HepG2 (cell line): Measurements from ENCODE around the gene CMTM5. TPM values are rescaled to one million over a fixed set of nuclear protein-coding genes. Genes with fewer than 3 reads are reported as not detected.
A peak's percentile ranks its signal among the peaks of the same experiment; 100 is the strongest.

ENCODE experiments used
- CHD2 ChIP-seq: IDR thresholded peaks from 2 replicates; pipeline ENCODE4 v1.6.1; 2011; ENCODE audit warnings: low read depth, low read length, improper control_type of control experiment
- ELF1 ChIP-seq: sonication (generic); formaldehyde crosslinking; IDR thresholded peaks from 2 replicates; pipeline ENCODE4 v1.4.0; 2020; ENCODE audit warnings: missing genetic modification reagents
- GABPB1 ChIP-seq: IDR thresholded peaks from 2 replicates; pipeline ENCODE4 v1.6.1; 2016; ENCODE audit warnings: mild to moderate bottlenecking, missing genetic modification reagents, moderate library complexity, missing compliant biosample characterization
- GPN1 ChIP-seq: sonication (generic); formaldehyde crosslinking; IDR thresholded peaks from 2 replicates; pipeline ENCODE4 v1.5.1; 2020; ENCODE audit warnings: missing genetic modification reagents, borderline replicate concordance
- POGZ ChIP-seq: sonication (generic); formaldehyde crosslinking; IDR thresholded peaks from 2 replicates; pipeline ENCODE4 v1.4.0; 2020; ENCODE audit warnings: mild to moderate bottlenecking, missing genetic modification reagents
- SATB2 ChIP-seq: sonication (generic); formaldehyde crosslinking; IDR thresholded peaks from 2 replicates; pipeline ENCODE4 v1.5.0; 2020; ENCODE audit warnings: missing genetic modification reagents
- SP2 ChIP-seq: sonication (generic); formaldehyde crosslinking; IDR thresholded peaks from 2 replicates; pipeline ENCODE4 v1.5.1; 2020; ENCODE audit warnings: mild to moderate bottlenecking, missing genetic modification reagents
- TBX2 ChIP-seq: sonication (generic); formaldehyde crosslinking; IDR thresholded peaks from 2 replicates; pipeline ENCODE4 v1.5.0; 2020; ENCODE audit warnings: missing genetic modification reagents, mild to moderate bottlenecking, borderline replicate concordance
- TEAD3 ChIP-seq: optimal IDR thresholded peaks from 2 replicates; pipeline ENCODE3; 2016; ENCODE audit warnings: borderline replicate concordance
- ZNF264 ChIP-seq: sonication (generic); formaldehyde crosslinking; IDR thresholded peaks from 2 replicates; pipeline ENCODE4 v1.4.0; 2020; ENCODE audit warnings: missing genetic modification reagents
- polyA plus RNA-seq, 8 experiments: library from polyadenylated mRNA; depleted of rRNA in 3 of 8; stranded (reverse) in 7 of 8; unstranded in 1 of 8; fragments of >200 nt; fragmentation: Illumina TruSeq in 4 of 8; extraction: Trizol in 4 of 8; gene quantifications; 2 replicates each; pipeline versions ENCODE4 v1.2.1 to v1.2.3, GENCODE V29; 2011 to 2016; ENCODE audit warnings: low read depth in 4 of 8, missing spikeins in 1 of 8, mixed read lengths in 1 of 8; ENCODE audit not compliant: insufficient read depth in 1 of 8
- total RNA-seq, 5 experiments: library from RNA; depleted of rRNA; stranded (reverse); fragments of >200 nt; fragmentation: Illumina TruSeq; extraction: Trizol; gene quantifications; 2 replicates each; pipeline ENCODE4 v1.2.3, GENCODE V29; 2016; ENCODE audit warnings: low read depth in 1 of 5
- TF ChIP-seq, protein P1 (sequence below): sonication (generic); formaldehyde crosslinking; IDR thresholded peaks from 2 replicates; pipeline ENCODE4 v1.4.0; 2020; ENCODE audit warnings: missing genetic modification reagents, mild to moderate bottlenecking, borderline replicate concordance
- TF ChIP-seq, protein P2 (sequence below): sonication (generic); formaldehyde crosslinking; IDR thresholded peaks from 2 replicates; pipeline ENCODE4 v1.5.0; 2020; ENCODE audit warnings: missing genetic modification reagents
- TF ChIP-seq, protein P3 (sequence below): sonication (generic); formaldehyde crosslinking; IDR thresholded peaks from 2 replicates; pipeline ENCODE4 v1.4.0; 2020; ENCODE audit warnings: missing genetic modification reagents, borderline replicate concordance
- TF ChIP-seq, protein P4 (sequence below): fragments of 450-650 bp; IDR thresholded peaks from 2 replicates; pipeline ENCODE4 v1.6.1; 2017
- TF ChIP-seq, protein P5 (sequence below): sonication (generic); formaldehyde crosslinking; IDR thresholded peaks from 2 replicates; pipeline ENCODE4 v1.4.0; 2020; ENCODE audit warnings: mild to moderate bottlenecking, low read depth, missing genetic modification reagents
- TF ChIP-seq, protein P6 (sequence below): sonication (generic); formaldehyde crosslinking; IDR thresholded peaks from 2 replicates; pipeline ENCODE4 v1.5.1; 2020; ENCODE audit warnings: missing genetic modification reagents, mild to moderate bottlenecking, borderline replicate concordance

CMTM5 gene
- total and polyA plus RNA-seq, 2 of the 13 experiments (the other 11 are each of a cell fraction or from before 2014, with no cell fraction given): not detected

DNA sequence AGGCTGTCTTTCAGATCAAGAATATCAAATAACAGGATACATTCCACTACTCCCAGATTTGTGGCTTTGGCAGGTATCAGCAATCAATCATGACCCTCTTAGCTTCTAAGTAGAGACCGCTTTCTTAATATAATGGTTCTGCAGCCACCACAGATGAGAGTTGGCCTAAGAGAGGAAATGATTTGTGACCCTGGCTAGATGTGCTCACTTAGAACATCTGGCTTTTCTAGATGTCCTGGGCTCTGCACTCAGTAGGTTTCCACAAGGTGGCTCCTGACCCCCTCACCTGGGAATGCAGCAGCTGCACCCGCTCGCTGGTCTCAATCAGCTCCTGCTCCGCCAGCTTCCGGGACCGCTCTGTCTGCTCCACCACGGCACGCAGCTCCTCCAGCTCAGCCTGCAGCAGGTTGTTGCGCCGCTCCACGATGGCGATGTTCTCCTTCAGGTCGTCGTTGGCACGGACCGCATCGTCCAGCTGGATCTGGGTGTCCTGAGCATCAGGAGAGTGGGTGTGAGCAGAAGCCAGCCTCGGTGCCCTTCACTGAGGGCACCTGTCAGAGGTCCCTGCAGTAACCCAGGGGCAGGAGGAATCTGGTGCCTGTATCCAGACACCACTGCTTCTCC, 8.9 kb downstream of the CMTM5 start (continued):
- TF ChIP-seq TEAD3 (CRISPR knock-in tag) (peak; percentile 47), POGZ (no peak), ELF1 (CRISPR knock-in tag) (peak; percentile 62), CHD2 (no peak), TBX2 (0 out of 2 replicates have a peak, but pooled peaks have one; percentile 3), SATB2 (CRISPR knock-in tag) (no peak), GPN1 (no peak), GABPB1 (CRISPR knock-in tag) (peak; percentile 51; the same call in 1 of the 2 replicates), SP2 (CRISPR knock-in tag) (no peak), ZNF264 (CRISPR knock-in tag) (no peak)
- TF ChIP-seq, protein P1, sequence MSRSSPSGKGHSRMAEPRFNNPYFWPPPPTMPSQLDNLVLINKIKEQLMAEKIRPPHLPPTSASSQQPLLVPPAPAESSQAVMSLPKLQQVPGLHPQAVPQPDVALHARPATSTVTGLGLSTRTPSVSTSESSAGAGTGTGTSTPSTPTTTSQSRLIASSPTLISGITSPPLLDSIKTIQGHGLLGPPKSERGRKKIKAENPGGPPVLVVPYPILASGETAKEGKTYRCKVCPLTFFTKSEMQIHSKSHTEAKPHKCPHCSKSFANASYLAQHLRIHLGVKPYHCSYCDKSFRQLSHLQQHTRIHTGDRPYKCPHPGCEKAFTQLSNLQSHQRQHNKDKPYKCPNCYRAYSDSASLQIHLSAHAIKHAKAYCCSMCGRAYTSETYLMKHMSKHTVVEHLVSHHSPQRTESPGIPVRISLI (CRISPR knock-in tag): no peak
- TF ChIP-seq, protein P2, sequence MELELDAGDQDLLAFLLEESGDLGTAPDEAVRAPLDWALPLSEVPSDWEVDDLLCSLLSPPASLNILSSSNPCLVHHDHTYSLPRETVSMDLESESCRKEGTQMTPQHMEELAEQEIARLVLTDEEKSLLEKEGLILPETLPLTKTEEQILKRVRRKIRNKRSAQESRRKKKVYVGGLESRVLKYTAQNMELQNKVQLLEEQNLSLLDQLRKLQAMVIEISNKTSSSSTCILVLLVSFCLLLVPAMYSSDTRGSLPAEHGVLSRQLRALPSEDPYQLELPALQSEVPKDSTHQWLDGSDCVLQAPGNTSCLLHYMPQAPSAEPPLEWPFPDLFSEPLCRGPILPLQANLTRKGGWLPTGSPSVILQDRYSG (CRISPR knock-in tag): no peak
- TF ChIP-seq, protein P3, sequence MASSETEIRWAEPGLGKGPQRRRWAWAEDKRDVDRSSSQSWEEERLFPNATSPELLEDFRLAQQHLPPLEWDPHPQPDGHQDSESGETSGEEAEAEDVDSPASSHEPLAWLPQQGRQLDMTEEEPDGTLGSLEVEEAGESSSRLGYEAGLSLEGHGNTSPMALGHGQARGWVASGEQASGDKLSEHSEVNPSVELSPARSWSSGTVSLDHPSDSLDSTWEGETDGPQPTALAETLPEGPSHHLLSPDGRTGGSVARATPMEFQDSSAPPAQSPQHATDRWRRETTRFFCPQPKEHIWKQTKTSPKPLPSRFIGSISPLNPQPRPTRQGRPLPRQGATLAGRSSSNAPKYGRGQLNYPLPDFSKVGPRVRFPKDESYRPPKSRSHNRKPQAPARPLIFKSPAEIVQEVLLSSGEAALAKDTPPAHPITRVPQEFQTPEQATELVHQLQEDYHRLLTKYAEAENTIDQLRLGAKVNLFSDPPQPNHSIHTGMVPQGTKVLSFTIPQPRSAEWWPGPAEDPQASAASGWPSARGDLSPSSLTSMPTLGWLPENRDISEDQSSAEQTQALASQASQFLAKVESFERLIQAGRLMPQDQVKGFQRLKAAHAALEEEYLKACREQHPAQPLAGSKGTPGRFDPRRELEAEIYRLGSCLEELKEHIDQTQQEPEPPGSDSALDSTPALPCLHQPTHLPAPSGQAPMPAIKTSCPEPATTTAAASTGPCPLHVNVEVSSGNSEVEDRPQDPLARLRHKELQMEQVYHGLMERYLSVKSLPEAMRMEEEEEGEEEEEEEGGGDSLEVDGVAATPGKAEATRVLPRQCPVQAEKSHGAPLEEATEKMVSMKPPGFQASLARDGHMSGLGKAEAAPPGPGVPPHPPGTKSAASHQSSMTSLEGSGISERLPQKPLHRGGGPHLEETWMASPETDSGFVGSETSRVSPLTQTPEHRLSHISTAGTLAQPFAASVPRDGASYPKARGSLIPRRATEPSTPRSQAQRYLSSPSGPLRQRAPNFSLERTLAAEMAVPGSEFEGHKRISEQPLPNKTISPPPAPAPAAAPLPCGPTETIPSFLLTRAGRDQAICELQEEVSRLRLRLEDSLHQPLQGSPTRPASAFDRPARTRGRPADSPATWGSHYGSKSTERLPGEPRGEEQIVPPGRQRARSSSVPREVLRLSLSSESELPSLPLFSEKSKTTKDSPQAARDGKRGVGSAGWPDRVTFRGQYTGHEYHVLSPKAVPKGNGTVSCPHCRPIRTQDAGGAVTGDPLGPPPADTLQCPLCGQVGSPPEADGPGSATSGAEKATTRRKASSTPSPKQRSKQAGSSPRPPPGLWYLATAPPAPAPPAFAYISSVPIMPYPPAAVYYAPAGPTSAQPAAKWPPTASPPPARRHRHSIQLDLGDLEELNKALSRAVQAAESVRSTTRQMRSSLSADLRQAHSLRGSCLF: no peak
- TF ChIP-seq, protein P4, sequence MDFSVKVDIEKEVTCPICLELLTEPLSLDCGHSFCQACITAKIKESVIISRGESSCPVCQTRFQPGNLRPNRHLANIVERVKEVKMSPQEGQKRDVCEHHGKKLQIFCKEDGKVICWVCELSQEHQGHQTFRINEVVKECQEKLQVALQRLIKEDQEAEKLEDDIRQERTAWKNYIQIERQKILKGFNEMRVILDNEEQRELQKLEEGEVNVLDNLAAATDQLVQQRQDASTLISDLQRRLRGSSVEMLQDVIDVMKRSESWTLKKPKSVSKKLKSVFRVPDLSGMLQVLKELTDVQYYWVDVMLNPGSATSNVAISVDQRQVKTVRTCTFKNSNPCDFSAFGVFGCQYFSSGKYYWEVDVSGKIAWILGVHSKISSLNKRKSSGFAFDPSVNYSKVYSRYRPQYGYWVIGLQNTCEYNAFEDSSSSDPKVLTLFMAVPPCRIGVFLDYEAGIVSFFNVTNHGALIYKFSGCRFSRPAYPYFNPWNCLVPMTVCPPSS: no peak
- TF ChIP-seq, protein P5, sequence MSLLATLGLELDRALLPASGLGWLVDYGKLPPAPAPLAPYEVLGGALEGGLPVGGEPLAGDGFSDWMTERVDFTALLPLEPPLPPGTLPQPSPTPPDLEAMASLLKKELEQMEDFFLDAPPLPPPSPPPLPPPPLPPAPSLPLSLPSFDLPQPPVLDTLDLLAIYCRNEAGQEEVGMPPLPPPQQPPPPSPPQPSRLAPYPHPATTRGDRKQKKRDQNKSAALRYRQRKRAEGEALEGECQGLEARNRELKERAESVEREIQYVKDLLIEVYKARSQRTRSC (CRISPR knock-in tag): no peak
- TF ChIP-seq, protein P6, sequence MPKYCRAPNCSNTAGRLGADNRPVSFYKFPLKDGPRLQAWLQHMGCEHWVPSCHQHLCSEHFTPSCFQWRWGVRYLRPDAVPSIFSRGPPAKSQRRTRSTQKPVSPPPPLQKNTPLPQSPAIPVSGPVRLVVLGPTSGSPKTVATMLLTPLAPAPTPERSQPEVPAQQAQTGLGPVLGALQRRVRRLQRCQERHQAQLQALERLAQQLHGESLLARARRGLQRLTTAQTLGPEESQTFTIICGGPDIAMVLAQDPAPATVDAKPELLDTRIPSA (CRISPR knock-in tag): no peak
